A172 (cell line): ENCODE data around the gene RXFP1. TPM values are rescaled to one million over a fixed set of nuclear protein-coding genes. Genes with fewer than 3 reads are reported as not detected.
A peak's percentile ranks its signal among the peaks of the same experiment; 100 is the strongest.

Experiments
- DNase-seq: peaks from one replicate; pipeline ENCODE4 v3.0.0-alpha.2; 2015; ENCODE audit warnings: low spot score
- total RNA-seq: library from RNA; depleted of rRNA; stranded (reverse); fragments of >200 nt; shearing (Covaris generic); gene quantifications from 2 replicates; pipeline ENCODE4 v1.2.3, GENCODE V29; 2014; rRNA removed

RXFP1 gene
- total RNA-seq, 1 experiment from 2014 or later = not detected

DNA sequence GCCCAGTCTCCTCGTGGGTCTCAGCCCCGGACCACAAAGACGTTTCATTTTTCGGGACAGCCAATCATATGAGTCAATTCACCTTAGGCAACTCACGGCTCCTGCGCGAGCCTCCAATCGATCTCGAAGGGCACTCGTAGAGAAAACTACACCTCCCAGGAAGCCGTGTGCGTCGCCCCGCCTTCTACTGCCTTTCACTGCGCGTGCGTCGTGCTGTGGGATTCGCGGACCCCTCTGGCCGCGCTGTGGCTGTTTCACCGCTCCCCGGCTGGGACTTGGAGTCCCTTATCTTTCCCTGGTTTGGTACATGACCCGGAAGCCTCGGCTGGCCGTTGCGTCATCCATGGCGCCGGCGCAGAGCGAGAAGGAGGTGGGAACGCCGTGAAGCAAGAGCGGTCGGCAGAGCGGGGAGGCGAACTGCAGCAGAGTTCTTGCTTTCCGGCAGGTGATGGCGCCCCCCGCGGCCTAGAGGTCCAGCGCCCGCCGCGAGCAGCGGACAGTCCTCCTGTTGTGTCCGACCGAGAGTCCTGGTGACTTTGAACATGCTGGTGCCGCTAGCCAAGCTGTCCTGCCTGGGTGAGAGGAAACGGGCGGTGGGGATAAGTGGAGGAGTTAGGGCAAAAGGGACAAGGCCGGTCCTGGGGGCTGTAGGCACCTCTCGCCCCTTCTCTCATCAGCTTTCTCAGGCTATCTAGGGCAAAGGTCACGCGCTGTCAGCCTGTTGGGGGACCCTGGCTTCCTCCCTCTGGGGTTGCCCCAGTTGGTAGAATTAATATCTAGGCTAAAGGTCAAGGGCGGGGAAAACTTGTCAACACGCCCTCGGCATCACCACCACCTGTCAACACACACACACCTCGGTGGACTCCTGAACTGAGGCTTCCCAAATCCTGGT is 150.5 kb downstream of the RXFP1 start, which contains the start of gene ETFDH:
Gene ETFDH (plus strand): TSS at position 382 of the 892 bp plus-strand sequence. CDS start 161 bp downstream, at position 543.
- DNase-seq = peak; percentile 97

DNA sequence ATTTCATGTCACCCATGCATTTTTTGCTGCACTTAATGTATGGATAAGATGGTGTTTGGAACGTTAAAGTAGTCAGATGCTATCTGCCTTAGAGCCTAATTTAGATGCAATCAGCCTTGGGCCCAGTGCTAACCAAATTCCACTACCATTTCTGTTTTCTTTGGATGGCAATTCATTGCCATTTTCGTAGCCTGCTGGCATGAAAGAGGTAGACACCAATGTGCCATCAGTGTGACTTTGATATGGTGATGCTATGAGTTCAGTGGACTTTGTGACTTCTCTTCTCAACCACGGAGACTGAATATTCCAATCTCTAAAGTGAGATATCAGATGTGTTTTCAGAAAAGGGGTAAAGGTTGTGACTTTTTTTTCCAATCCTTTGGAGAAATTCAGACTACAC is 152.0 kb downstream of the RXFP1 start:
- DNase-seq = no peak

DNA sequence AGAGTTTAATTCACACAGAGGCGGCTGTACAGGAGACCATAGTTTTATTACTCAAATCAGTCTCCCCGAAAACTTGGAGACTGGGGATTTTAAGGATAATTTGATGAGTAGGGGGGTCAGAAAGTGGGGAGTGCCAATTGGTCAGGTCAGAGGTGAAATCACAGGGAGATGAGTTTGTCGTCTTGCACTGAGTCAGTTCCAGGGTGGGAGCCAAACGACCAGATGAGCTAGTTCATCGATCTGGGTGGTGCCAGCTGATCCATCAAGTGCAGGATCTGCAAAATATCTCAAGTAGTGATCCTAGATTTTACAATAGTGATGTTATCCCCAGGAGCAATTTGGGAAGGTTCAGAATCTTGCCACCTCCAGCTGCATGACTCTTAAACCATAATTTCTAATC is 154.4 kb downstream of the RXFP1 start:
- no peak for DNase-seq

DNA sequence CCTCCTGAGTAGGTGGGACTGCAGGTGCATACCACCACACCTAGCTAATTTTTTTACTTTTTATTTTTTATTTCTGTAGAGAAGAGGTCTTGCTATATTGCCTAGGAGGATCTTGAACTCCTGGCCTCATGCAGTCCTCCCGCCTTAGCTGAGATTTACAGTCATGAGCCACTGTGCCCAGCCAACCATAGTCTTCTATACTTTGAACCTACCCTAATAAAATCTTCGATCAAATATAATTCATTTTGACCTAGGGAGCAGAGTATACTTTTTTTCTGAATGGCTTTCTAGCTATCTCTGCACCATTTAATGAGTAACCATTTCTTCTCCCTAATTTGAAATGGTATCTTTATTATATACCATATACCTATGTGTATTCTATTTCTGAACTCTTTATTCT is 157.1 kb downstream of the RXFP1 start:
- DNase-seq = no peak

DNA sequence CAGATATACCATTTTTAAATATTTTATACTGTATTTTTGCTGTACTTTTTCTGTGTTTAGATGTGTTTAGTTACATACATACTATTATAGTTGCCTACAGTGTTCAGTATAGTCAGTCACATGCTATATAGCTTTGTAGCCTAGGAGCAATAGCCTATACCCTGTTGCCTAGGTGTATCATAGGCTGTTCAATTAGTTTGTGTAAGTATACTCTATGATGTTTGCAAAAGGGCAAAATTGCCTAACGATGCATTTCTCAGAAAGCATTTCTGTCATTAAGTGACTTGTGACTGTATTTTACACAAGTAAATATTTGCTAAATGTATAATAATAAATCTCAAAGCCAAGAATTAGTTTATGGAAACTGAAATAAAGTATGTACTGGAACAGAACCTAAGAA is 159.9 kb downstream of the RXFP1 start:
- DNase-seq = no peak

DNA sequence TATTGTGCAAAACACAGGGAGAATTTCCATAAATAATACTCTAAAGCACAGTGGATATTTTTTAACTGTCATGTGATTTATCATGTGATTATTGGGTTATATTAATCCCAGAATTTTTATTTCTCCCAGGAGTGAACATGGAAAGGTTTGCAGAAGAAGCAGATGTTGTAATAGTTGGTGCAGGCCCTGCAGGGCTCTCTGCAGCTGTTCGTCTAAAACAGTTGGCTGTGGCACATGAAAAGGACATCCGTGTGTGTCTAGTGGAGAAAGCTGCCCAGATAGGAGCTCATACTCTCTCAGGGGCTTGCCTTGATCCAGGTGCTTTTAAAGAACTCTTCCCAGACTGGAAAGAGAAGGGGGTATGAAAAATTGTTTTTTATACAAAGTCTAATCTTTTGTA is 160.4 kb downstream of the RXFP1 start:
- DNase-seq = no peak

DNA sequence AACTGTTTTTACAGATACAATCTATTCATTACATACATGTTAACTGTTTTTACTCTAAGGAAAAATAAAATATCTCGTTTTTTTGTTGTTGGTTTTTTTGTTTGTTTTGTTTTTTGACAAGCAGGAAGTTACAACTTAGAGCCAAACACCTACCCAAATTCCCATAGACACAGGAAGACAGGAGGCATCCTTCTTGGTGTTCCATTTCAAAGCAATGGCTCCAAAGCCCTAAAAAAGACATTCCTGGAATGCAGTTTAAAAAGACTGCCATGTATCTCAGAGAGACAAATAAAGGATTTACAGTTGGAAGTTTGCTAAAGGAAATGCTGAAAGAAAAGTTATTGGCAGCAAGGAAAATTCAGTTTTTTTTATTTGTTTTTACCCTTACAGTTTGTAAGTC is 167.1 kb downstream of the RXFP1 start:
- DNase-seq = no peak

Other genes starting within 250 kb of the RXFP1 start
- 32.1 and 33.0 TPM in 2 replicates for gene C4orf46, start 150.0 kb downstream of the RXFP1 start, total RNA-seq
- 18.1 and 31.9 TPM in 2 replicates for gene ETFDH, start 150.4 kb downstream of the RXFP1 start, total RNA-seq
- gene PPID, start 201.5 kb downstream of the RXFP1 start, total RNA-seq = 59.1 and 80.3 TPM in 2 replicates
- 8.0 and 10.8 TPM in 2 replicates for gene FNIP2, start 247.1 kb downstream of the RXFP1 start, total RNA-seq